ENCODE results near the gene TULP4.

The TULP4 gene

GRCh38 chr6:158503846-158504245 is 191.6 kb downstream of the TULP4 start:
- no peaks in the 10 kb centered on the region for H3K9me3 ChIP-seq (ENCODE audit: insufficient read depth, low read depth, low read length)
- no peaks in the 10 kb centered on the region for H3K36me3 ChIP-seq (ENCODE audit: insufficient read depth, low read length)
- no peak overlapping the region for H3K4me2 ChIP-seq (ENCODE audit: low read depth, low read length, poor library complexity, severe bottlenecking)
- H3K79me2 ChIP-seq (ENCODE audit: insufficient read depth, low read length), result no peaks in the 10 kb centered on the region
- no peaks in the 10 kb centered on the region for H4K20me1 ChIP-seq (ENCODE audit: insufficient read depth, low read length, poor library complexity, severe bottlenecking)
- H3K4me3 ChIP-seq (ENCODE audit: low read length, poor library complexity, severe bottlenecking), result no peak overlapping the region
- no peaks in the 10 kb centered on the region for H3K27me3 ChIP-seq (ENCODE audit: insufficient read depth, low read length, poor library complexity, severe bottlenecking)
- no peak for TF ChIP-seq CTCF (conservative IDR thresholded peaks at IDR 0.05; ENCODE audit: low read length)
- TF ChIP-seq EZH2phosphoT487 (IDR thresholded peaks at IDR 0.05; ENCODE audit: borderline replicate concordance), result no peak
- no peak overlapping the region for H3K9ac ChIP-seq (ENCODE audit: low read depth, low read length, poor library complexity, severe bottlenecking)
- H3K4me1 ChIP-seq (ENCODE audit: insufficient read depth, low read length, poor library complexity, severe bottlenecking), result no peaks in the 10 kb centered on the region
- H3F3A ChIP-seq (ENCODE audit: low read depth), result no peaks in the 10 kb centered on the region
- no peak overlapping the region for H2AFZ ChIP-seq (ENCODE audit: low read length)
- no peaks in the 10 kb centered on the region for H3K9me2 ChIP-seq (replicated peaks; ENCODE audit: low read depth, low read length)

- no peaks in the 10 kb centered on the region for H3K9me2 ChIP-seq (replicated peaks; ENCODE audit: low read depth, low read length)
- H4K20me1 ChIP-seq (ENCODE audit: insufficient read depth, low read length, poor library complexity, severe bottlenecking), result no peaks in the 10 kb centered on the region
- H3K4me2 ChIP-seq (ENCODE audit: low read depth, low read length, poor library complexity, severe bottlenecking), result no peak overlapping the region
- no peaks in the 10 kb centered on the region for H3F3A ChIP-seq (ENCODE audit: low read depth)
- H3K9ac ChIP-seq (ENCODE audit: low read depth, low read length, poor library complexity, severe bottlenecking), result no peak overlapping the region
- no peak overlapping the region for H3K4me3 ChIP-seq (ENCODE audit: low read length, poor library complexity, severe bottlenecking)
- no peaks in the 10 kb centered on the region for H3K36me3 ChIP-seq (ENCODE audit: insufficient read depth, low read length)
- H3K79me2 ChIP-seq (ENCODE audit: insufficient read depth, low read length), result no peaks in the 10 kb centered on the region
- H3K27me3 ChIP-seq (ENCODE audit: insufficient read depth, low read length, poor library complexity, severe bottlenecking), result no peaks in the 10 kb centered on the region
- TF ChIP-seq EZH2phosphoT487 (IDR thresholded peaks at IDR 0.05; ENCODE audit: borderline replicate concordance), result no peak
- no peak for TF ChIP-seq CTCF (conservative IDR thresholded peaks at IDR 0.05; ENCODE audit: low read length)
- H3K4me1 ChIP-seq (ENCODE audit: insufficient read depth, low read length, poor library complexity, severe bottlenecking), result no peaks in the 10 kb centered on the region
- H3K9me3 ChIP-seq (ENCODE audit: insufficient read depth, low read depth, low read length), result no peaks in the 10 kb centered on the region
- H2AFZ ChIP-seq (ENCODE audit: low read length), result no peak overlapping the region
Measured at GRCh38 chr6:158505194-158505593, 192.9 kb downstream of the TULP4 start.

GRCh38 chr6:158506601-158507000 is 194.3 kb downstream of the TULP4 start:
- Histone ChIP-seq H3K36me3 (ENCODE audit: insufficient read depth, low read length) (no peaks in the 10 kb centered on the region), H3K27me3 (ENCODE audit: insufficient read depth, low read length, poor library complexity, severe bottlenecking) (no peaks in the 10 kb centered on the region), H3K9me3 (ENCODE audit: insufficient read depth, low read depth, low read length) (no peaks in the 10 kb centered on the region), H3K4me3 (ENCODE audit: low read length, poor library complexity, severe bottlenecking) (no peak overlapping the region), H3F3A (ENCODE audit: low read depth) (no peaks in the 10 kb centered on the region), H3K9me2 (replicated peaks; ENCODE audit: low read depth, low read length) (no peaks in the 10 kb centered on the region), H3K4me2 (ENCODE audit: low read depth, low read length, poor library complexity, severe bottlenecking) (no peak overlapping the region), H4K20me1 (ENCODE audit: insufficient read depth, low read length, poor library complexity, severe bottlenecking) (no peaks in the 10 kb centered on the region), H3K9ac (ENCODE audit: low read depth, low read length, poor library complexity, severe bottlenecking) (no peak overlapping the region), H3K79me2 (ENCODE audit: insufficient read depth, low read length) (no peaks in the 10 kb centered on the region), H3K4me1 (ENCODE audit: insufficient read depth, low read length, poor library complexity, severe bottlenecking) (no peaks in the 10 kb centered on the region), H2AFZ (ENCODE audit: low read length) (no peak overlapping the region)
- TF ChIP-seq EZH2phosphoT487 (IDR thresholded peaks at IDR 0.05; ENCODE audit: borderline replicate concordance), result no peak
- peak; percentile 60 for TF ChIP-seq CTCF (conservative IDR thresholded peaks at IDR 0.05; ENCODE audit: low read length)

Measured in Loucy (cell line).